HG02852 (cell line): ENCODE data around the gene FILIP1.
A peak's percentile ranks its signal among the peaks of the same experiment; 100 is the strongest.

Source experiments
- ATAC-seq: cut with Tn5 transposase; IDR thresholded peaks from one replicate; pipeline ENCODE4 v1.9.1; 2021; ENCODE audit warnings: mild to moderate bottlenecking, moderate library complexity; ENCODE audit not compliant: unreplicated experiment

Gene FILIP1, protein sequence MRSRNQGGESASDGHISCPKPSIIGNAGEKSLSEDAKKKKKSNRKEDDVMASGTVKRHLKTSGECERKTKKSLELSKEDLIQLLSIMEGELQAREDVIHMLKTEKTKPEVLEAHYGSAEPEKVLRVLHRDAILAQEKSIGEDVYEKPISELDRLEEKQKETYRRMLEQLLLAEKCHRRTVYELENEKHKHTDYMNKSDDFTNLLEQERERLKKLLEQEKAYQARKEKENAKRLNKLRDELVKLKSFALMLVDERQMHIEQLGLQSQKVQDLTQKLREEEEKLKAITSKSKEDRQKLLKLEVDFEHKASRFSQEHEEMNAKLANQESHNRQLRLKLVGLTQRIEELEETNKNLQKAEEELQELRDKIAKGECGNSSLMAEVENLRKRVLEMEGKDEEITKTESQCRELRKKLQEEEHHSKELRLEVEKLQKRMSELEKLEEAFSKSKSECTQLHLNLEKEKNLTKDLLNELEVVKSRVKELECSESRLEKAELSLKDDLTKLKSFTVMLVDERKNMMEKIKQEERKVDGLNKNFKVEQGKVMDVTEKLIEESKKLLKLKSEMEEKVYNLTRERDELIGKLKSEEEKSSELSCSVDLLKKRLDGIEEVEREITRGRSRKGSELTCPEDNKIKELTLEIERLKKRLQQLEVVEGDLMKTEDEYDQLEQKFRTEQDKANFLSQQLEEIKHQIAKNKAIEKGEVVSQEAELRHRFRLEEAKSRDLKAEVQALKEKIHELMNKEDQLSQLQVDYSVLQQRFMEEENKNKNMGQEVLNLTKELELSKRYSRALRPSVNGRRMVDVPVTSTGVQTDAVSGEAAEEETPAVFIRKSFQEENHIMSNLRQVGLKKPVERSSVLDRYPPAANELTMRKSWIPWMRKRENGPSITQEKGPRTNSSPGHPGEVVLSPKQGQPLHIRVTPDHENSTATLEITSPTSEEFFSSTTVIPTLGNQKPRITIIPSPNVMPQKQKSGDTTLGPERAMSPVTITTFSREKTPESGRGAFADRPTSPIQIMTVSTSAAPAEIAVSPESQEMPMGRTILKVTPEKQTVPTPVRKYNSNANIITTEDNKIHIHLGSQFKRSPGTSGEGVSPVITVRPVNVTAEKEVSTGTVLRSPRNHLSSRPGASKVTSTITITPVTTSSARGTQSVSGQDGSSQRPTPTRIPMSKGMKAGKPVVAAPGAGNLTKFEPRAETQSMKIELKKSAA (N-terminal part only)

GRCh38 chr6:75493400-75494064, at the start of gene FILIP1:
Gene FILIP1, minus strand, starts transcription at chr6:75493800. Its CDS starts 78,828 bp downstream, at chr6:75414972.
- no peak for ATAC-seq

- no peak for ATAC-seq
Measured at GRCh38 chr6:75543311-75543710, 49.7 kb upstream of the FILIP1 start.

GRCh38 chr6:75539136-75539535, 45.5 kb upstream of the FILIP1 start:
- no peak for ATAC-seq

DNA sequence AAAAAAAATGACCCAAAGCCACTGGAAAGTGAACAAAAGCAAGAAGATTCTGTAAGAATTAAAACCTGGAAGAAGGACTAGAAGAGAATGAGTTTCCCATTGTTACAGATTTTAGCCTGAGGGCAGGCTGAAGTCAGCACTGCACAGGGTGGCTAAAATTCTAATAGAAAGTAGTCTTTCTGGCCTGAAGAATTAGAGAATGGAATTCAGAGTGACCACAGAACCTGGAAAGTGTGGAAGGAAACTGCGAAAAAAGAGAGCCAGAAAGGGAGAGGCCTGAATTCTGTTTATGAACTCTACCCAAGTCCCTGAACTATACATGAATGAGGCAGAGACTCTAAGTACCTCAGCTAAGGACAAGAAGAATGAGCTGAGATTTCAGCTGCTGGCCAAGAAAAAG, 38.9 kb upstream of the FILIP1 start:
- ATAC-seq, result no peak

GRCh38 chr6:75531174-75531573, 37.6 kb upstream of the FILIP1 start:
- ATAC-seq, result no peak

DNA sequence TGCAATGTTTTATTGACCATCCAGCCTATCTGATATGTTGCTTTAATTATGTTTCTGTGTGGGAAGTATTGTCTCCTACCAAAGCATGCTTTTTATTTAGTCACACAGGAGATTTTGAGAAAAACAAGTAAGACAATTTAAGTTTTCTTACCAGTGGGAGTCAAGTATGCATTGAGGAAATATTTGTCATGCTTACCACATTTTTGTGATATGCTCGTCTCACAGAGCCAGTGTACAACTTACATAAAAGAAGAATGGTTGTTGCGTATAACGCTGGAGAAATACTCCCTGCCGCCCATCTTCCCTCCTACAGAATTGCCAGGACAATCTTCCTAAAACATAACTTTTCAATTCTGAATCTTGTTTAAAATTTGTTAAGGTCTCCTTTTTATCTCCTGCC, 37.1 kb upstream of the FILIP1 start:
- no peak for ATAC-seq

DNA sequence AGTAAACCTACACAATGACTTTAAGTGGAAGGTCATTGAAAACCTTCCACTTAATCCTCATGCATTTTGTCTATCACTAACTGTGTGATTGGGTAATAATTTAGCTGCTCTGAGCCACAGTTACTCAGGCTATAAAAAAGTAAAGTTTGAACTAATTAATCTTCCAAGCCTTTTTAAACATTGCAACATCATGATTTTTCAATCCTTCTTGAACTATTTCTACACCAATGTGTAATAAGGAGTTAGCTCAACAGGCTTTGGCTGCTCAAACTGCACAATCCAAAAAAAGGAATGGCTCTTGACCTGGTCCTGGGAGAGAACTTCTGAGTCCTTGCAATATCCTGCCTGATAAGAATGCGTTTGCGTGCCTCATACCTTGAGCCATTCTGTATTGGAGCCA, 34.8 kb upstream of the FILIP1 start:
- no peak for ATAC-seq

DNA sequence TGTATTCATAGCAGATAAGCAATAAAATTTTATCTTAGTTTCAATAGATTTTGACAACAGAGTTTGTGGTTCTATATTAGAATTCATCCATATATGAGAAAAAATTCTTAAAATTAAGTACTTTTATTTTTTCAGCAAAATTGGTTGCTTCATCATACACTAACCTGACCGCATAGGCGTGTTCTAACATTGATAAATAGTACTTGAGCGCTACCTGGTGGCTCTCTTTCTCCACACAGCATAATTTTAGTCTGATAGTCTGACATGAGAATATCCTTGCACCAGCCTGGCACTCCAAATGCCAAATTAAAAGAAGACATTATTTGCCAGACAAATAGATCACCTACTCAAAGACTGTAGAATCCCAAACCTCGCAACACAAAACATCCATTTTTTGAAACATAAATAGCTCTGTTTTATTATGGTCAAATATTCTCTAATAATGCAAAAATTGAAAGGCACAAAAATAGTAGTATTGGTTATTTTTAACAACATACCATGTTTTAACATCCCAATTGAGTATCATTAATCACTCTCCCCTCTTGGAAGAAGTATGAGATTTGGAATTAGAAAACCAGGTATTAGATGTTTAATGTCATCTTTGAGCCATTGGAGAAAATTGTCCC, 33.0 kb upstream of the FILIP1 start:
- ATAC-seq, result peak; percentile 75

DNA sequence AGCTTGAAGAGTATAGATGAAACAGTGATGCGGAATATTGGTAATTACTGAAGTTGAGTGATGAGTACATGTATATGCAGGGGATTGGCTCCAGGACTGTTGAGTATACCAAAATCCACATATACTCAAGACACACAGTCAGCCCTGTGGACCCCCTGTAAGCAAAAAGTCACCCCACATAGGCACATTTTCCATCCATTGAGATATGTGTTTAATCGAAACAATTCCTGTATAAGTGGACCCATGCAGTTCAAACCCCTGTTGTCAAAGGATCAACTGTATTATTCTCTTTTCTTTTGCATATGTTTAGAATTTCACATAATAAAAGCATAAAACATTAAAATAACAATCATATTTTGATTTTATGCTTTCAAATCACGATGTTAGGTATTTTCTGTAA, 32.1 kb upstream of the FILIP1 start:
- ATAC-seq, result no peak

GRCh38 chr6:75524322-75524972, 30.8 kb upstream of the FILIP1 start:
- no peak for ATAC-seq

DNA sequence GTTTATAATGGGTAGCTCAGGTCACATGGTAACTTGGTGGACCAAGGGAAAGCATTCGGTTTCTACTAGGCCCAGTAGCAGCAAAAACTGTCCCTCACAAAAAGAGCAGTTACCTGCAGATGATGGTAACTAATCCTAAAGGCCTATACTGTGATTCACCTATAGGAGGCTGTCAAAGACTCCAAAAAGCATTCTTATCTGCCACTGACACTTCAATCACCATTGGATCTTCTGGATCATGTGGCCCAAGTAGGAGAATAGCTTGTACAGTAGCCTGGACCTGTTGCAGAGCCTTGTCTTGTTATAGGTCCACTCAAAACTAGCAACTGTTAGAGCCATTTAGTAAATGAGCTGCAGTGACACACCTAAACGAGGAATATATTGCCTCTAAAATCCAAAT, 23.2 kb upstream of the FILIP1 start:
- ATAC-seq, result no peak

DNA sequence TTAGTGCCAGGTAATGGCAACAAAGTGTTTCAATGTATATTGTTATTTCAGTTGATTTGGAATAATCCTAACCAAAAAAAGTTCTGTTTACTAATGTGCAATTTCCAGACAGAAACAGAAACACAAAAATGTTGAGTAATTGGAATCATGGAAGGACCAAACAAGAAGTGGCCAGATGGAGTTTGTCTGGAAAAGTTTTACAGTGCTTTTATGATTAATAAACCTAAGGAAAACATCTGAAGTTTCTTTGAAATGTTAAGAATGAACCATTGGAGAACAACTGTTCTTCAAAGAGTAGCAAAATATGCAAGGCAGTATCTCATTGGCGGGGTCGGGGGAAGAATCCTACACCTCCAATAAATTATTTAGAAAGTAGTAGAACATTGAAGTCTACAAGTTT, 19.0 kb upstream of the FILIP1 start:
- ATAC-seq, result no peak

DNA sequence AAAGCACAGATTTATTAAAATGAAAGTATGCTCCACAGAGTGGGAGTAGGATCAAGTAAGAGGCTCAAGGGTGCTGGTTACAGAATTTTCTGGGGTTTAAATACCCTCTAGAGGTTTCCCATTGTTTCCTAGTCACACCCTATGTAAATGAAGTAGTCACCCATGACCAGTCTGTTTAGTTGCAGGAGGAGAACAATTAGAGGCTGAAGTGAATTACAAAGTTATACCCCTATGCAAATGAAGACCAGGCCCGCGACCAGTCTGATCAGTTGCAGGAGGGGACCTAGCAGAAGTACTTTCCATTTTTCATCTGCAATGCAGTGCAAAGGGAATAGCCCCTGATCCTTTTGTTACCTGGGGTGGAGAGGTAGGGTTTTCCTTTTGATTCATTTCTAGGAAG, 11.8 kb upstream of the FILIP1 start:
- ATAC-seq, result no peak

DNA sequence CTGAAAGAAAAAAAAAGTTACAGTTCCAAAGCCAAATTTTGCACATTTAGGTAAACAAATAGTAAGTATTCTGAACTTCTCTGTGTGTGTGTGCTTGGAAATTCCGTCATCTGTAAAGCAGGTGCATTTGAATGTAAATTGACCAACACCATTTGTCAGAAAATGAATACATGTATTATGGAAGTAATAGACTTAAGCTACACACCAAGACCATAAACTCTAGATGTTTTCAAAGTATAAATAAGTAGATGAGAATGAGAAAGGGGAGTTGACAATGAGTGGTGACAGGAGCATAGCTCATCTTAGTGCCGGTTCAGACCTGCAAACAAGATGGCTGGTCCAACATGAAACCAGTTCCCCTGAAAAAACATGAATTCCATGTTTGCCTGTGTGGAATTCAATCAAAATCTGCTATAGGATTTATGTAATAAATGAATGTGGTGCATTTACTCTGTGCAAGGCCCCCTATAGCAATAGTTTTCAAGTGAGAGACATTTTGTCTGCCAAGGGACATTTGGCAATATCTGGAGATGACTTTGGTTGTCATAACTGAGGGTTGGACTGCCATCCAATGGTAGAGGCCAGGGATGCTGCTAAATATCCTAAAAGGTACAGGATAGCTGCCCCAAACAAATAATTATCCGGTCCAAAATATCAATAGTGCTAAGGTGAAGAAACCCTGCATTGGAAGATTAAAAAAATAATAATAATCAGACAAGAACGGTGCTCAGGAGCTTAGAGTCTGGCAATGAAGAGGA, 11.0 kb upstream of the FILIP1 start:
- no peak for ATAC-seq

DNA sequence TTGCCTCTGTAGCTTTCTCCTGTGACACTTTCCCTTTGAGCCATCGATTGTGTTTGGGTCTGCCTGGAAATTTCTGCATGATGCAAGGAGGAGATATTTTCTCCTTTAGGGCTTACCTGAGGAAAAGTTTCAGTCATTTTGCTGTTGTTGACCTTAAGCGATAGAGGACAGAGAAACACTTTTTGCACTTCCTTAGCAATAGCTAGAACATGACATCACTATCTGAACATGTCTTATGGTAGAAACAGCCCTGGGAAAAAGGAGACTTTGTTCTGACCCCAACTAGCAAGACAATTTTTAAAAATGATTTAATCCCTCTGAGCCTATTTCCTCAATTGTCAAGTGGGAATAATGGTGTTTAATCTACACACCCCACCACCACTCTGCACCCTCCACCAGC, 9.7 kb upstream of the FILIP1 start:
- ATAC-seq, result no peak

DNA sequence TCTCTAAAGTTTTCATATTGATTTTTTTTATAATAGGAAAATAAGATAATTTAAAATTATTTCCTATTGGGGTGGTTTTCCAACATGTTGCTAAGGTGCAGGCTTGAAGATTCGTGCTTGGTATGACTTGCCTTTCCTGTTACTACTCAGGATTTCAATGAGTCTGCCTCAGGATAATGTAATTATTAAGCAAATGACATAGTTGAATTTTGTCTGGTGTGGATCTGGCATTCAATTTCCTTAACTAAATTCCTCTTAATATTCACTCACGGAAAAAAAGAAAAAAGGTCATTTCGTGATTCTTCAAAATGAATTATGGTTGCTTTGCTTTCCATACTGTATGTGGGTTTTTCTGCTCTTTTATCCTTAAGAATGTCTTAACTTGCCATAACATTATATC, 9.3 kb upstream of the FILIP1 start:
- no peak for ATAC-seq

GRCh38 chr6:75501756-75502155, 8.2 kb upstream of the FILIP1 start:
- ATAC-seq, result no peak

DNA sequence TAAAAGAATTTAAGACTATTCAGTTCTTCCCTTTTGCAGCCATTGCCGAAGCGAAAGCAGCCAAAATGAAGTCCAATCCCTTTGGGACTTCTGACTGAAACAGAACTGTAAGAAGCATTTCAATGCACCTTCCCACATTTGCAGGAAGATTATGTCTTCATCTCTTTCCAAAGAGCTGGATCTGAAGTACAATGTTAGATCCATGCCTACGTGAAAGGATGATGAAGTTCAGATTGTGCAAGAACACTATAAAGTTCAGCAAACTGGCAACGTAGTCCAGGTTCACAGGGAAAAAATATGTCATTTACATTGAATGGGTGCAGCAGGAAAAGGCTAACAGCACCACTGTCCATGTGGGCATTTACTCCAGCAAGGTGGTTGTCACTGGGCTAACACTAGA, 6.0 kb upstream of the FILIP1 start:
- no peak for ATAC-seq

DNA sequence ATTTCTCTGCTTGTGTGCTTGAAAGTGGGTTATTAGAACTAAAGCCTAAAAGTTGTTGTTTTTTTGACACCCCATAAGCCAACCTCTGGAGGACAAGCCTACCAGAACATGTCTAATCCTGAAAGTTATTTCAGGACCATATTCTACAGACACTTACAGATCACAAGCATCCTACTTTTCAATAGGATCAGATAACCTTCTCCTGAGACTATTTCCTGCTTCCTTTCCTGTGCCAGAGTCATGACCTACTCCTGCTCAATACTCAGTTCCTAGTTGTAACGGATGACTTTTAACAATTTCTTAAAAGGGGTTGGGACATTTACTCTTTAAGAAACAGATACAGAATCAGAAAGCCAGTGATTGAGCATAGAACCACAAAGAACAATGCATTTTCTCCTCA, 5.3 kb upstream of the FILIP1 start:
- no peak for ATAC-seq
